ENCODE data around the gene CCDC190. TPM values are rescaled to one million over a fixed set of nuclear protein-coding genes. Genes with fewer than 3 reads are reported as not detected.

The CCDC190 gene
- total RNA-seq, 2 donors from 2014 or later: not detected

DNA sequence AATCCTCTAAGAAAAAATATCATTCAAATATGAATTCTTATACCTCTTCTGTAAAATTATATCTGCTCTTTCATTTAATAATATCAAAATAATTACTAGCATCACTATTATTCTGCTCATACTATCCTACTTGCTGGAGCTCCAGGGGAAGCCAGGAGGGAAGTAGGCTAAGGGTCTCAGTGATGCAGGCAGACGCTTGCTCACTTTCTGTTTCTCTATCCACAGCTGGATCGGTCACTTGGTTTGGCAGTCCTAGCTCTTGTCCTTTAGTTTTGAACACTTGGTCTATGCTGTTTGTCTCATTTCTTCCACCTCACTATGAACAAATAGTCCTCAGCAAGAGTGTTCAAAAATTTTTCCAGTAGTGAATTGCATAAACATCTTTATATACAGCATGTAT, 11.3 kb downstream of the CCDC190 start:
- no peak overlapping the region for H3K9ac ChIP-seq (ENCODE audit: extremely low read depth, low read length, poor library complexity, severe bottlenecking)
- no peaks in the 10 kb centered on the region for H3K9me3 ChIP-seq (ENCODE audit: control insufficient read depth, low read length)
- no peak overlapping the region for H3K27ac ChIP-seq (ENCODE audit: low read depth, low read length)
- Mint-ChIP-seq H3K27me3 (ENCODE audit: insufficient read depth) (no peaks in the 10 kb centered on the region), H3K9me3 (no peaks in the 10 kb centered on the region), H3K4me1 (no peaks in the 10 kb centered on the region), H3K4me3 (no peak overlapping the region), H3K27ac (no peak overlapping the region), H3K36me3 (ENCODE audit: low read depth) (no peaks in the 10 kb centered on the region)
- no peaks in the 10 kb centered on the region for H3K36me3 ChIP-seq (ENCODE audit: control insufficient read depth, insufficient read depth, low read length)
- no peaks in the 10 kb centered on the region for H3K4me1 ChIP-seq (ENCODE audit: control insufficient read depth, insufficient read depth, low read length)
- no peak overlapping the region for H3K4me3 ChIP-seq (ENCODE audit: low read length)
- WGBS, 2 experiments (ENCODE audit: insufficient coverage in 1 of 2, insufficient read length in 1 of 2): 70 to 92% methylated on average over 2 of the region's 2 CpGs
- DNase-seq: no peak
- no peaks in the 10 kb centered on the region for H3K27me3 ChIP-seq (ENCODE audit: control insufficient read depth, insufficient read depth, low read length, poor library complexity, severe bottlenecking)
- TF ChIP-seq, protein P1, sequence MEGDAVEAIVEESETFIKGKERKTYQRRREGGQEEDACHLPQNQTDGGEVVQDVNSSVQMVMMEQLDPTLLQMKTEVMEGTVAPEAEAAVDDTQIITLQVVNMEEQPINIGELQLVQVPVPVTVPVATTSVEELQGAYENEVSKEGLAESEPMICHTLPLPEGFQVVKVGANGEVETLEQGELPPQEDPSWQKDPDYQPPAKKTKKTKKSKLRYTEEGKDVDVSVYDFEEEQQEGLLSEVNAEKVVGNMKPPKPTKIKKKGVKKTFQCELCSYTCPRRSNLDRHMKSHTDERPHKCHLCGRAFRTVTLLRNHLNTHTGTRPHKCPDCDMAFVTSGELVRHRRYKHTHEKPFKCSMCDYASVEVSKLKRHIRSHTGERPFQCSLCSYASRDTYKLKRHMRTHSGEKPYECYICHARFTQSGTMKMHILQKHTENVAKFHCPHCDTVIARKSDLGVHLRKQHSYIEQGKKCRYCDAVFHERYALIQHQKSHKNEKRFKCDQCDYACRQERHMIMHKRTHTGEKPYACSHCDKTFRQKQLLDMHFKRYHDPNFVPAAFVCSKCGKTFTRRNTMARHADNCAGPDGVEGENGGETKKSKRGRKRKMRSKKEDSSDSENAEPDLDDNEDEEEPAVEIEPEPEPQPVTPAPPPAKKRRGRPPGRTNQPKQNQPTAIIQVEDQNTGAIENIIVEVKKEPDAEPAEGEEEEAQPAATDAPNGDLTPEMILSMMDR (conservative IDR thresholded peaks at IDR 0.05): no peak

DNA sequence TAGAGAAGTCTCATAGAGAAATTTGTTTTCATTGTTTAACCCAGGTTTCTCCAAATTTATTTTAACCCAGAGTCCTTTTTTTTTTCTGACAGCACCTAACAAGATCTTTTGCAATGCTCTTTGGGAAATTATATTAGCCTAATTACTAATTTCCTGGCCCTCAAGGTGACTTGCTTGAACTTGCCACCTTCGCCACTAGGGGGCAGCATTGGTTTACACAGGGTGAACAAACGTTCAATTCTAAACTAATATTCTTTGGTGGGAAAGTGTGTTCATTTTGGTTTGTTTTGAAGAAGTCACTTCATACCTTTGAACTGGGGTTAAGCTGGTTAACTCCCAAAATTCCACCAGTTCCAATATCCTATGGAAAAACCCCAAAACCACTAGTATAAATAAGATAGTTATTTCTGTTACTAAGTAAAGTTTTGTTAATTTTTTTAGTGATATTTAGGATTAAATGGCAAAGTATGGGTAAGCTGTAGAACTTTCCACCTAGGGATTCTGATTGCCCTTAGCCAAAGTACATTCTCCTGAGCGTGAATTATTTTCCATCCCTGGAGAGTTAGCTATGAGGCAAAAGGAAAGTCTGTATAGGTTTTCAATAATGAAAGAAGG, 13.0 kb downstream of the CCDC190 start:
- Histone ChIP-seq H3K27ac (ENCODE audit: low read depth, low read length) (no peak overlapping the region), H3K36me3 (ENCODE audit: control insufficient read depth, insufficient read depth, low read length) (no peaks in the 10 kb centered on the region), H3K4me3 (ENCODE audit: low read length) (no peak overlapping the region), H3K9me3 (ENCODE audit: control insufficient read depth, low read length) (no peaks in the 10 kb centered on the region), H3K27me3 (ENCODE audit: control insufficient read depth, insufficient read depth, low read length, poor library complexity, severe bottlenecking) (no peaks in the 10 kb centered on the region), H3K4me1 (ENCODE audit: control insufficient read depth, insufficient read depth, low read length) (no peaks in the 10 kb centered on the region), H3K9ac (ENCODE audit: extremely low read depth, low read length, poor library complexity, severe bottlenecking) (no peak overlapping the region)
- 27 to 82% methylated on average over 1 to 3 of the region's 3 CpGs for WGBS, 2 experiments (ENCODE audit: insufficient coverage in 1 of 2, insufficient read length in 1 of 2)
- H3K4me1 Mint-ChIP-seq: peaks cover 8% of the 10 kb centered on the region
- H3K4me3 Mint-ChIP-seq: no peak overlapping the region
- no peaks in the 10 kb centered on the region for H3K27me3 Mint-ChIP-seq (ENCODE audit: insufficient read depth)
- H3K27ac Mint-ChIP-seq: no peak overlapping the region
- TF ChIP-seq, protein P1 (conservative IDR thresholded peaks at IDR 0.05): peak; percentile 97
- H3K9me3 Mint-ChIP-seq: no peaks in the 10 kb centered on the region
- no peaks in the 10 kb centered on the region for H3K36me3 Mint-ChIP-seq (ENCODE audit: low read depth)
- DNase-seq: peak; percentile 92

GRCh38 chr1:162846256-162847212, 14.4 kb downstream of the CCDC190 start:
- H3K36me3 ChIP-seq (ENCODE audit: control insufficient read depth, insufficient read depth, low read length): no peaks in the 10 kb centered on the region
- H3K27me3 ChIP-seq (ENCODE audit: control insufficient read depth, insufficient read depth, low read length, poor library complexity, severe bottlenecking): no peaks in the 10 kb centered on the region
- Mint-ChIP-seq H3K4me1 (peaks cover 8% of the 10 kb centered on the region), H3K36me3 (ENCODE audit: low read depth) (no peaks in the 10 kb centered on the region), H3K9me3 (peaks cover 2% of the 10 kb centered on the region), H3K27ac (no peak overlapping the region), H3K4me3 (no peak overlapping the region), H3K27me3 (ENCODE audit: insufficient read depth) (no peaks in the 10 kb centered on the region)
- H3K9me3 ChIP-seq (ENCODE audit: control insufficient read depth, low read length): no peaks in the 10 kb centered on the region
- H3K9ac ChIP-seq (ENCODE audit: extremely low read depth, low read length, poor library complexity, severe bottlenecking): no peak overlapping the region
- WGBS, 2 experiments (ENCODE audit: insufficient coverage in 1 of 2, insufficient read length in 1 of 2): 94 to 98% methylated on average over 10 to 16 of the region's 16 CpGs
- no peak for DNase-seq
- no peaks in the 10 kb centered on the region for H3K4me1 ChIP-seq (ENCODE audit: control insufficient read depth, insufficient read depth, low read length)
- no peak overlapping the region for H3K4me3 ChIP-seq (ENCODE audit: low read length)
- TF ChIP-seq, protein P1 (conservative IDR thresholded peaks at IDR 0.05): no peak
- no peak overlapping the region for H3K27ac ChIP-seq (ENCODE audit: low read depth, low read length)

Data from endodermal cell (in vitro differentiated cells).